DOHH2 (cell line): Measurements from ENCODE around the gene C3orf18.

ENCODE experiments used
- CTCF ChIP-seq: fragments of 200-600 bp; sonication (generic); IDR thresholded peaks from one replicate; pipeline ENCODE4 v1.5.1; 2014; ENCODE audit warnings: antibody characterized with exemption, mild to moderate bottlenecking, low read depth, low read length; ENCODE audit not compliant: poor library complexity, severe bottlenecking
- EZH2phosphoT487 ChIP-seq: fragments of 200-600 bp; sonication (generic); IDR thresholded peaks from 2 replicates; pipeline ENCODE4 v1.6.1; 2017; ENCODE audit warnings: borderline replicate concordance, mild to moderate bottlenecking, antibody characterized with exemption, low read length, moderate library complexity, mixed read lengths

- TF ChIP-seq CTCF, result no peak
- TF ChIP-seq EZH2phosphoT487, result no peak
Observed at GRCh38 chr3:50512131-50512530, 55.4 kb downstream of the C3orf18 start.
